WTC11 (cell line): ENCODE data around the gene MVP. TPM values are rescaled to one million over a fixed set of nuclear protein-coding genes. Genes with fewer than 3 reads are reported as not detected.
"Not testable (repeated sequence)": the region's sequence is repeated elsewhere in the genome, so short reads cannot be mapped to it uniquely, and the experiment has no call there.

Experiments
- ATAC-seq: fragments of 200-7000 bp; cut with Tn5 transposase; 2 replicates; pipeline ENCODE4 v1.10.0; 2021; ENCODE audit warnings: mild to moderate bottlenecking, moderate library complexity
- CTCF ChIA-PET: fragments of 300-600 bp; sonication (Branson Sonifier 250); formaldehyde crosslinking; loops from one replicate; lab custom pipeline; 2021; ENCODE audit warnings: antibody characterized with exemption; lab: Charles Lee
- POLR2A ChIA-PET: fragments of 350-600 bp; sonication (Branson Sonifier 250); formaldehyde crosslinking; loops from one replicate; lab custom pipeline; 2021; ENCODE audit warnings: antibody characterized with exemption; lab: Charles Lee
- DNase-seq: peaks from one replicate; pipeline ENCODE4 v3.0.0; 2021; ENCODE audit warnings: low spot score
- H3K27ac Mint-ChIP-seq: 2 replicates; pipeline ENCODE4 v1.8.0; 2021; ENCODE audit warnings: mixed read lengths
- H3K27me3 Mint-ChIP-seq: 2 replicates; pipeline ENCODE4 v1.8.0; 2021; ENCODE audit warnings: low read depth, mild to moderate bottlenecking, moderate library complexity, mixed read lengths
- H3K36me3 Mint-ChIP-seq: 2 replicates; pipeline ENCODE4 v1.8.0; 2021; ENCODE audit warnings: mixed read lengths
- H3K4me1 Mint-ChIP-seq: 2 replicates; pipeline ENCODE4 v1.8.0; 2022; ENCODE audit warnings: mixed read lengths
- H3K4me3 Mint-ChIP-seq: 2 replicates; pipeline ENCODE4 v1.8.0; 2021; ENCODE audit warnings: mild to moderate bottlenecking, moderate library complexity, mixed read lengths
- H3K9me3 Mint-ChIP-seq: 2 replicates; pipeline ENCODE4 v1.8.0; 2021; ENCODE audit warnings: mixed read lengths
- ESRRA ChIP-seq: sonication (generic); formaldehyde crosslinking; IDR thresholded peaks from 2 replicates; pipeline ENCODE4 v1.8.1; 2022; ENCODE audit warnings: mild to moderate bottlenecking, missing genetic modification reagents, borderline replicate concordance
- FOXK1 ChIP-seq: sonication (generic); formaldehyde crosslinking; IDR thresholded peaks from 2 replicates; pipeline ENCODE4 v1.8.0; 2022; ENCODE audit warnings: mild to moderate bottlenecking, moderate library complexity, missing genetic modification reagents
- FOXP1 ChIP-seq: sonication (generic); formaldehyde crosslinking; IDR thresholded peaks from 2 replicates; pipeline ENCODE4 v1.8.0; 2022; ENCODE audit warnings: missing genetic modification reagents, mild to moderate bottlenecking, moderate library complexity, borderline replicate concordance
- NFYB ChIP-seq: sonication (generic); formaldehyde crosslinking; conservative IDR thresholded peaks from 2 replicates; pipeline ENCODE4 v1.8.0; 2022; ENCODE audit warnings: low read depth, missing genetic modification reagents
- OVOL2 ChIP-seq: fragments of 250-450 bp; sonication (Bioruptor Pico); IDR thresholded peaks from 2 replicates; pipeline ENCODE4 v1.9.0; 2021; ENCODE audit warnings: mild to moderate bottlenecking, borderline replicate concordance
- STAT6 ChIP-seq: sonication (generic); formaldehyde crosslinking; conservative IDR thresholded peaks from 2 replicates; pipeline ENCODE4 v1.8.1; 2023; ENCODE audit warnings: mild to moderate bottlenecking, low read depth, missing genetic modification reagents, moderate library complexity
- TCF7 ChIP-seq: sonication (generic); formaldehyde crosslinking; IDR thresholded peaks from 2 replicates; pipeline ENCODE4 v1.8.0; 2022; ENCODE audit warnings: mild to moderate bottlenecking, low read depth, missing genetic modification reagents, moderate library complexity
- ZBTB43 ChIP-seq: sonication (generic); formaldehyde crosslinking; IDR thresholded peaks from 2 replicates; pipeline ENCODE4 v1.8.1; 2023; ENCODE audit warnings: mild to moderate bottlenecking, missing genetic modification reagents
- ZMAT4 ChIP-seq: fragments of 250-450 bp; sonication (Bioruptor Pico); IDR thresholded peaks from 2 replicates; pipeline ENCODE4 v1.9.0; 2021; ENCODE audit warnings: mild to moderate bottlenecking
- ZNF219 ChIP-seq: sonication (generic); formaldehyde crosslinking; IDR thresholded peaks from 2 replicates; pipeline ENCODE4 v1.8.0; 2023; ENCODE audit warnings: missing genetic modification reagents, mild to moderate bottlenecking, borderline replicate concordance
- ZNF317 ChIP-seq: sonication (generic); formaldehyde crosslinking; IDR thresholded peaks from 2 replicates; pipeline ENCODE4 v1.8.1; 2023; ENCODE audit warnings: low read depth, mild to moderate bottlenecking, moderate library complexity, missing genetic modification reagents, borderline replicate concordance
- ZNF416 ChIP-seq: fragments of 250-450 bp; sonication (Bioruptor Pico); IDR thresholded peaks from 2 replicates; pipeline ENCODE4 v1.9.0; 2021; ENCODE audit warnings: mild to moderate bottlenecking, inconsistent platforms
- total RNA-seq: library from RNA; stranded (reverse); gene quantifications from 3 replicates; pipeline ENCODE4 v1.2.3, GENCODE V29; 2021
- TF ChIP-seq, protein P1 (sequence below): sonication (generic); formaldehyde crosslinking; IDR thresholded peaks from 2 replicates; pipeline ENCODE4 v1.8.0; 2022; ENCODE audit warnings: mild to moderate bottlenecking, missing genetic modification reagents
- TF ChIP-seq, protein P2 (sequence below): sonication (generic); formaldehyde crosslinking; IDR thresholded peaks from 2 replicates; pipeline ENCODE4 v1.8.1; 2022; ENCODE audit warnings: mild to moderate bottlenecking, missing genetic modification reagents, moderate library complexity, borderline replicate concordance
- TF ChIP-seq, protein P3 (sequence below): fragments of 250-450 bp; sonication (Bioruptor Pico); IDR thresholded peaks from 2 replicates; pipeline ENCODE4 v1.9.0; 2021; ENCODE audit warnings: mild to moderate bottlenecking
- TF ChIP-seq, protein P4 (sequence below): sonication (generic); formaldehyde crosslinking; IDR thresholded peaks from 2 replicates; pipeline ENCODE4 v1.8.0; 2023; ENCODE audit warnings: mild to moderate bottlenecking, missing genetic modification reagents

Gene MVP
- total RNA-seq, 1 experiment from 2014 or later, result 10.8 TPM

DNA sequence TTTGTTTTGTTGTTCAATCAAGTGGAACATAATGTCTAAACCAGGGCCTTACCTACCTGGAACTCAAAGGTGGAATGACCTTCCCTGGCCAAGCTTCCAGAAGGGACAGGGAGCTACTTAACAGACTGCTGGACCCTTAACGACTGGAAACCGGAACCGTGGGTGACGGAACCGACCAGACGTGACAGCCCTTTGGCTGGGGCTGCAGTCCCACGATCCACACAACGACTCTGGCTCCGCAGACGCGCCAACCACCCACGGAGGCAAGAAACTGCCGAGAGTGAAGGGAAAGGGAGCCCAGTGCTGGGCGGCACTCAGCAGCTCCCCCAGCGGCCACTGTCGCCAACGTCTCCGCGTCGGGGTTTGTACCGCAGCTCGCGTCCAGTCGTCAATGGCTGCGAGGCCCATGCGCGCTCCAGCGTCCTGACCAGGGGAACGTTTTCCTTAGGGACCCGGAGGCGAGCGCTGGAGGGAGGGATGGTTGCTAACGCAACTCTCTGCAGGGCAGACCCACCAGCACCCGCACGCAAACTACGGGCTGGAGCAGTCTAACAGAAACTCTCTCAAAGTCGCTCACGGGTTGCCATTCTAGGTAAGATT is 35.3 kb upstream of the MVP start (continued):
- TF ChIP-seq STAT6 (CRISPR knock-in tag) (no peak), ZMAT4 (CRISPR knock-in tag) (no peak), FOXP1 (CRISPR knock-in tag) (peak; percentile 19; the same call in 1 of the 2 replicates)
- TF ChIP-seq, protein P1, sequence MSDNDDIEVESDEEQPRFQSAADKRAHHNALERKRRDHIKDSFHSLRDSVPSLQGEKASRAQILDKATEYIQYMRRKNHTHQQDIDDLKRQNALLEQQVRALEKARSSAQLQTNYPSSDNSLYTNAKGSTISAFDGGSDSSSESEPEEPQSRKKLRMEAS (CRISPR knock-in tag), result peak; percentile 87
- TF ChIP-seq, protein P2, sequence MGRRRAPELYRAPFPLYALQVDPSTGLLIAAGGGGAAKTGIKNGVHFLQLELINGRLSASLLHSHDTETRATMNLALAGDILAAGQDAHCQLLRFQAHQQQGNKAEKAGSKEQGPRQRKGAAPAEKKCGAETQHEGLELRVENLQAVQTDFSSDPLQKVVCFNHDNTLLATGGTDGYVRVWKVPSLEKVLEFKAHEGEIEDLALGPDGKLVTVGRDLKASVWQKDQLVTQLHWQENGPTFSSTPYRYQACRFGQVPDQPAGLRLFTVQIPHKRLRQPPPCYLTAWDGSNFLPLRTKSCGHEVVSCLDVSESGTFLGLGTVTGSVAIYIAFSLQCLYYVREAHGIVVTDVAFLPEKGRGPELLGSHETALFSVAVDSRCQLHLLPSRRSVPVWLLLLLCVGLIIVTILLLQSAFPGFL (CRISPR knock-in tag), result no peak

GRCh38 chr16:29787155-29787554 is 33.1 kb upstream of the MVP start:
- POLR2A ChIA-PET, result interaction anchor here (0.7 kb wide), 1 partner anchor 176 kb away, joined by 3 read pairs; no protein-coding TSS in a partner anchor
- ATAC-seq, H3K9me3 Mint-ChIP-seq, H3K36me3 Mint-ChIP-seq, H3K4me3 Mint-ChIP-seq, CTCF ChIA-PET, H3K27ac Mint-ChIP-seq, DNase-seq: not testable (repeated sequence)
- H3K27me3 Mint-ChIP-seq, result peaks cover 36% of the 10 kb centered on the region
- peaks cover 36% of the 10 kb centered on the region for H3K4me1 Mint-ChIP-seq

- ChIA-PET POLR2A (interaction anchor here (0.6 to 1.6 kb wide), 11 partner anchors 12 to 242 kb away, joined by 3 to 6 read pairs (median 4); partner anchors contain the start of genes MAZ and SPN), CTCF (interaction anchor here (0.8 to 2.7 kb wide), 33 partner anchors 12 to 265 kb away, joined by 3 to 28 read pairs (median 5); partner anchors contain the start of genes ASPHD1, CDIPT, MAZ and PAGR1)
- H3K27ac Mint-ChIP-seq, result peak overlapping the region; percentile 97
- H3K4me1 Mint-ChIP-seq, result peaks cover 30% of the 10 kb centered on the region
- peaks cover 23% of the 10 kb centered on the region for H3K27me3 Mint-ChIP-seq
- TF ChIP-seq, protein P3, sequence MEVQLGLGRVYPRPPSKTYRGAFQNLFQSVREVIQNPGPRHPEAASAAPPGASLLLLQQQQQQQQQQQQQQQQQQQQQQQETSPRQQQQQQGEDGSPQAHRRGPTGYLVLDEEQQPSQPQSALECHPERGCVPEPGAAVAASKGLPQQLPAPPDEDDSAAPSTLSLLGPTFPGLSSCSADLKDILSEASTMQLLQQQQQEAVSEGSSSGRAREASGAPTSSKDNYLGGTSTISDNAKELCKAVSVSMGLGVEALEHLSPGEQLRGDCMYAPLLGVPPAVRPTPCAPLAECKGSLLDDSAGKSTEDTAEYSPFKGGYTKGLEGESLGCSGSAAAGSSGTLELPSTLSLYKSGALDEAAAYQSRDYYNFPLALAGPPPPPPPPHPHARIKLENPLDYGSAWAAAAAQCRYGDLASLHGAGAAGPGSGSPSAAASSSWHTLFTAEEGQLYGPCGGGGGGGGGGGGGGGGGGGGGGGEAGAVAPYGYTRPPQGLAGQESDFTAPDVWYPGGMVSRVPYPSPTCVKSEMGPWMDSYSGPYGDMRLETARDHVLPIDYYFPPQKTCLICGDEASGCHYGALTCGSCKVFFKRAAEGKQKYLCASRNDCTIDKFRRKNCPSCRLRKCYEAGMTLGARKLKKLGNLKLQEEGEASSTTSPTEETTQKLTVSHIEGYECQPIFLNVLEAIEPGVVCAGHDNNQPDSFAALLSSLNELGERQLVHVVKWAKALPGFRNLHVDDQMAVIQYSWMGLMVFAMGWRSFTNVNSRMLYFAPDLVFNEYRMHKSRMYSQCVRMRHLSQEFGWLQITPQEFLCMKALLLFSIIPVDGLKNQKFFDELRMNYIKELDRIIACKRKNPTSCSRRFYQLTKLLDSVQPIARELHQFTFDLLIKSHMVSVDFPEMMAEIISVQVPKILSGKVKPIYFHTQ (CRISPR knock-in tag), result no peak
- TF ChIP-seq OVOL2 (CRISPR knock-in tag) (no peak), FOXK1 (CRISPR knock-in tag) (no peak), NFYB (no peak), ZNF219 (CRISPR knock-in tag) (no peak), ZNF317 (no peak), ZNF416 (CRISPR knock-in tag) (no peak), ESRRA (CRISPR knock-in tag) (no peak), TCF7 (CRISPR knock-in tag) (no peak), ZBTB43 (CRISPR knock-in tag) (no peak)
- TF ChIP-seq, protein P4, sequence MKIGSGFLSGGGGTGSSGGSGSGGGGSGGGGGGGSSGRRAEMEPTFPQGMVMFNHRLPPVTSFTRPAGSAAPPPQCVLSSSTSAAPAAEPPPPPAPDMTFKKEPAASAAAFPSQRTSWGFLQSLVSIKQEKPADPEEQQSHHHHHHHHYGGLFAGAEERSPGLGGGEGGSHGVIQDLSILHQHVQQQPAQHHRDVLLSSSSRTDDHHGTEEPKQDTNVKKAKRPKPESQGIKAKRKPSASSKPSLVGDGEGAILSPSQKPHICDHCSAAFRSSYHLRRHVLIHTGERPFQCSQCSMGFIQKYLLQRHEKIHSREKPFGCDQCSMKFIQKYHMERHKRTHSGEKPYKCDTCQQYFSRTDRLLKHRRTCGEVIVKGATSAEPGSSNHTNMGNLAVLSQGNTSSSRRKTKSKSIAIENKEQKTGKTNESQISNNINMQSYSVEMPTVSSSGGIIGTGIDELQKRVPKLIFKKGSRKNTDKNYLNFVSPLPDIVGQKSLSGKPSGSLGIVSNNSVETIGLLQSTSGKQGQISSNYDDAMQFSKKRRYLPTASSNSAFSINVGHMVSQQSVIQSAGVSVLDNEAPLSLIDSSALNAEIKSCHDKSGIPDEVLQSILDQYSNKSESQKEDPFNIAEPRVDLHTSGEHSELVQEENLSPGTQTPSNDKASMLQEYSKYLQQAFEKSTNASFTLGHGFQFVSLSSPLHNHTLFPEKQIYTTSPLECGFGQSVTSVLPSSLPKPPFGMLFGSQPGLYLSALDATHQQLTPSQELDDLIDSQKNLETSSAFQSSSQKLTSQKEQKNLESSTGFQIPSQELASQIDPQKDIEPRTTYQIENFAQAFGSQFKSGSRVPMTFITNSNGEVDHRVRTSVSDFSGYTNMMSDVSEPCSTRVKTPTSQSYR (CRISPR knock-in tag), result no peak
- DNase-seq (no peak), ATAC-seq (no peak)
- peaks cover 17% of the 10 kb centered on the region for H3K36me3 Mint-ChIP-seq
- H3K9me3 Mint-ChIP-seq, result no peaks in the 10 kb centered on the region
- H3K4me3 Mint-ChIP-seq, result peak overlapping the region; percentile 98
Observed at GRCh38 chr16:29789775-29790182, 30.5 kb upstream of the MVP start.
